Placental epithelial cell (primary cell): Measurements from ENCODE around the gene POC5. TPM values are rescaled to one million over a fixed set of nuclear protein-coding genes. Genes with fewer than 3 reads are reported as not detected.

Experiments used
- small RNA-seq: library from RNA; depleted of rRNA; stranded (forward); fragments of <200 nt; gene quantifications from one replicate; pipeline ENCODE3, GENCODE V24; 2012
- total RNA-seq: library from RNA; depleted of rRNA; stranded (reverse); fragments of >200 nt; gene quantifications from 2 replicates; pipeline ENCODE4 v1.2.3, GENCODE V29; 2012

Gene POC5
- total RNA-seq: 5.9 and 6.6 TPM in 2 replicates

GRCh38 chr5:75717082-75717922 is at the start of gene POC5:
Gene POC5 (minus strand): TSS chr5:75717437. CDS start chr5:75712937, 4,500 bp downstream.

Small RNAs within 50 kb of the gene (small RNA-seq; reads per million reads assigned to genes)
- not detected for gene RNU6-680P

Other genes with a start within 250 kb of the POC5 start
- gene CERT1, start 205.8 kb downstream of the POC5 start, total RNA-seq: 16.2 and 23.2 TPM in 2 replicates
- gene POLK, start 205.5 kb downstream of the POC5 start, total RNA-seq: 23.7 and 25.9 TPM in 2 replicates
- 0.33 and 1.2 TPM in 2 replicates for gene ANKDD1B, start 106.0 kb downstream of the POC5 start, total RNA-seq